Hindlimb muscle (tissue), 1 donor: ENCODE measurements around the gene ACTR8. TPM values are rescaled to one million over a fixed set of nuclear protein-coding genes. Genes with fewer than 3 reads are reported as not detected.

ENCODE experiments used
- polyA plus RNA-seq: library from polyadenylated mRNA; unstranded; fragments of 120-200 nt; gene quantifications from one replicate; pipeline ENCODE4 v1.2.1, GENCODE V29; 2013; ENCODE audit not compliant: insufficient read length

Gene ACTR8
- polyA plus RNA-seq, 1 donor = 28.1 TPM

Other genes starting within 250 kb of the ACTR8 start
- 0.97 TPM for gene CHDH, start 35.7 kb downstream of the ACTR8 start, polyA plus RNA-seq
- gene IL17RB, start 35.6 kb downstream of the ACTR8 start, polyA plus RNA-seq = 3.2 TPM
- gene SELENOK, start 9.7 kb upstream of the ACTR8 start, polyA plus RNA-seq = 35.7 TPM
- gene CACNA2D3, start 240.4 kb upstream of the ACTR8 start, polyA plus RNA-seq = 2.4 TPM